PC-3 (cell line): ENCODE results near the gene ATOX1.

Experiments
- EZH2 ChIP-seq: fragments of 300-600 bp; sonication (generic); IDR thresholded peaks from one replicate; pipeline ENCODE4 v1.6.1; 2017; ENCODE audit warnings: antibody characterized with exemption, mild to moderate bottlenecking, low read length; ENCODE audit not compliant: unreplicated experiment
- TF ChIP-seq, protein P1 (sequence below): fragments of 300-600 bp; sonication (generic); conservative IDR thresholded peaks from 2 replicates; pipeline ENCODE4 v1.5.1; 2017; ENCODE audit warnings: antibody characterized with exemption, low read depth, mild to moderate bottlenecking, low read length

DNA sequence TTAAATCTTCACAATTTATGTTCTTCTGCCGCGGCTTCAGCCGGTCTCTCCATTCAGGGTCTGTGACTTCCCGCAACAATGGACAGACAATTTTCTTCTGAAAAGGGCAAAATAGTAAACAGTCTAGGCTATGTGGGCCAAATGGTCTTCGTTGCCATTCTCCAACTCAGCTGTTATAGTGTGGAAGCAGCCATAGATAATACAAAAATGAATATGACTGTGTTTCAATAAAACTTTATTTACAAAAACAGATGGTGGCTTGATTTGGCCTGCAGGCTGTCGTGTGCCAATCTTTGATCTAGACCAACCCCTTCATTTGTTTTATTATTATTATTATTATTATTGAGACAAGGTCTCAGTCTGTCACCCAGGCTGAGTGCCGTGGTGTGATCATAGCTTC lies 28.1 kb downstream of the ATOX1 start:
- TF ChIP-seq, protein P1, sequence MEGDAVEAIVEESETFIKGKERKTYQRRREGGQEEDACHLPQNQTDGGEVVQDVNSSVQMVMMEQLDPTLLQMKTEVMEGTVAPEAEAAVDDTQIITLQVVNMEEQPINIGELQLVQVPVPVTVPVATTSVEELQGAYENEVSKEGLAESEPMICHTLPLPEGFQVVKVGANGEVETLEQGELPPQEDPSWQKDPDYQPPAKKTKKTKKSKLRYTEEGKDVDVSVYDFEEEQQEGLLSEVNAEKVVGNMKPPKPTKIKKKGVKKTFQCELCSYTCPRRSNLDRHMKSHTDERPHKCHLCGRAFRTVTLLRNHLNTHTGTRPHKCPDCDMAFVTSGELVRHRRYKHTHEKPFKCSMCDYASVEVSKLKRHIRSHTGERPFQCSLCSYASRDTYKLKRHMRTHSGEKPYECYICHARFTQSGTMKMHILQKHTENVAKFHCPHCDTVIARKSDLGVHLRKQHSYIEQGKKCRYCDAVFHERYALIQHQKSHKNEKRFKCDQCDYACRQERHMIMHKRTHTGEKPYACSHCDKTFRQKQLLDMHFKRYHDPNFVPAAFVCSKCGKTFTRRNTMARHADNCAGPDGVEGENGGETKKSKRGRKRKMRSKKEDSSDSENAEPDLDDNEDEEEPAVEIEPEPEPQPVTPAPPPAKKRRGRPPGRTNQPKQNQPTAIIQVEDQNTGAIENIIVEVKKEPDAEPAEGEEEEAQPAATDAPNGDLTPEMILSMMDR: no peak
- TF ChIP-seq EZH2: no peak
